ENCODE results near the gene GK. TPM values are rescaled to one million over a fixed set of nuclear protein-coding genes. Genes with fewer than 3 reads are reported as not detected.

The GK gene
- total and polyA plus RNA-seq, 2 of the 8 experiments (the other 6 are each of a cell fraction or from before 2014, with no cell fraction given), result 2.9 to 11.2 TPM

DNA sequence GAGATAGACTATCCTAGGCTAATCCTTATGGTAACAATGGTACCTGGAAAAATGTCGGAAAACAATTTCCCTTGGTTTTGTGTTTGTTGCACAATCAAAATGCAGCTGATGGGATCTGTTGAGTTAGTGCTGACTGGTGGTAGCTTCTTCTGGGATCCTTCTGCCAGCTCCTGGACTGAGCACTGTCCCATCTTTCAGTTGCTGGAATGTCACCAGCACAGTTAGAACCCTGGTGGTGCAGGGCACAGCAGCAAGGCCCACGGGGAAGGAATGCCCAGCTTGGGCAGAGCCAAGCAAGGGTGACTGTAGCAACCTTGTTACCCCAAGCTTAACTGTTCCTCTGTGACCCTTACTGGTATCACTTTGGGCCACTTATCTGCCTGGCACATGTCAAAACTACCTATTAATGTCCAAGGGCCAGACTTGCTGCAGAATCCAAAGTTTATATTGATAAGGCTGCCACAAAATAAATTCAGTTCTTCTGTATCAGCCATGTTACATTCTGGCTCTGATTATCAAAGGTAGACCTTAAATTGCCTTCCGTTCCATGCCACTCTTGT is 53.1 kb downstream of the GK start:
- Histone ChIP-seq H2BK120ac (replicated peaks; ENCODE audit: low read depth, low read length) (no peak overlapping the region), H3K36me3 (ENCODE audit: control insufficient read depth in 2 of 4, insufficient read depth in 4 of 4, low read length in 3 of 4) (no peaks in the 10 kb centered on the region; a peak in 1 of 8 replicates), H2BK12ac (ENCODE audit: low read depth, low read length) (no peak overlapping the region), H2AK5ac (ENCODE audit: low read depth, low read length) (no peak overlapping the region), H4K8ac (ENCODE audit: extremely low read depth, insufficient read depth, low read length) (no peak overlapping the region), H2AFZ (ENCODE audit: low read length) (no peak overlapping the region), H4K91ac (replicated peaks; ENCODE audit: insufficient read length, low read length) (no peak overlapping the region), H3K14ac (ENCODE audit: insufficient read length) (no peak overlapping the region), H3K27me3 (replicated peaks in 1 of 4; ENCODE audit: control insufficient read depth in 3 of 4, extremely low read depth in 1 of 4, insufficient read depth in 3 of 4, low read length in 3 of 4) (no peaks in the 10 kb centered on the region), H3K56ac (replicated peaks; ENCODE audit: insufficient read length, low read depth, low read length) (no peak overlapping the region), H3K4me2 (ENCODE audit: insufficient read depth in 1 of 2, low read depth in 2 of 2, low read length in 2 of 2) (no peak overlapping the region), H2BK15ac (ENCODE audit: low read length) (no peak overlapping the region), H3K27ac (ENCODE audit: low read depth, low read length) (no peak overlapping the region), H3K23me2 (ENCODE audit: low read depth, low read length) (no peaks in the 10 kb centered on the region), H3K23ac (ENCODE audit: insufficient read length) (no peak overlapping the region), H3K79me2 (ENCODE audit: control insufficient read depth in 1 of 2, insufficient read depth in 2 of 2, low read length in 2 of 2) (no peaks in the 10 kb centered on the region), H4K5ac (ENCODE audit: insufficient read length, low read depth, low read length) (no peak overlapping the region), H4K20me1 (replicated peaks in 1 of 2; ENCODE audit: control insufficient read depth in 1 of 2, insufficient read depth in 2 of 2, low read length in 2 of 2) (no peaks in the 10 kb centered on the region), H3K79me1 (ENCODE audit: low read depth, low read length) (no peaks in the 10 kb centered on the region), H3K4ac (replicated peaks; ENCODE audit: insufficient read length, low read depth, low read length) (no peak overlapping the region), H3K4me1 (replicated peaks in 1 of 4; ENCODE audit: control insufficient read depth in 3 of 4, insufficient read depth in 4 of 4, low read length in 3 of 4) (no peaks in the 10 kb centered on the region), H3K18ac (ENCODE audit: extremely low read depth, low read length) (no peak overlapping the region), H3K9ac (replicated peaks in 1 of 4; ENCODE audit: extremely low read depth in 1 of 4, low read depth in 3 of 4, low read length in 3 of 4) (no peak overlapping the region), H2BK5ac (ENCODE audit: low read depth, low read length) (no peak overlapping the region), H3K4me3 (ENCODE audit: extremely low read depth in 1 of 4, insufficient read depth in 2 of 4, low read depth in 3 of 4, low read length in 4 of 4) (no peak overlapping the region), H2BK20ac (ENCODE audit: low read length) (no peak overlapping the region), H3K9me3 (ENCODE audit: insufficient read depth in 2 of 2, low read depth in 1 of 2, low read length in 1 of 2) (no peaks in the 10 kb centered on the region)
- ChIA-PET CTCF (ENCODE audit: partially characterized antibody) (interaction anchor here (0.8 kb wide), 1 partner anchor 73 kb away, joined by 3 read pairs; no protein-coding TSS in a partner anchor), POLR2A (ENCODE audit: partially characterized antibody) (no interaction called here)
- WGBS, 2 experiments (ENCODE audit: extremely low coverage in 1 of 2, insufficient coverage in 1 of 2, insufficient read length in 1 of 2, insufficient replicate concordance in 2 of 2, low coverage in 1 of 2, low lambda C conversion rate in 2 of 2, missing lambda C conversion rate in 1 of 2), result 90% methylated on average over 3 of the region's 3 CpGs; no CpG with 5 or more reads in 1 of the 2 experiments
- FAIRE-seq (no peak), DNase-seq (ENCODE audit: low read depth in 1 of 2, low spot score in 2 of 2) (no peak)
- TF ChIP-seq EP300 (IDR thresholded peaks at IDR 0.05; ENCODE audit: borderline replicate concordance in 1 of 2, low read depth in 2 of 2, low read length in 2 of 2) (no peak), CEBPB (IDR thresholded peaks at IDR 0.05; ENCODE audit: low read depth, low read length) (no peak), SP2 (IDR thresholded peaks at IDR 0.05; ENCODE audit: low read length) (no peak), CTBP2 (IDR thresholded peaks at IDR 0.05; ENCODE audit: borderline replicate concordance, insufficient read depth, insufficient read length, low read length) (no peak), SUZ12 (IDR thresholded peaks at IDR 0.05; ENCODE audit: low read length) (no peak), BACH1 (IDR thresholded peaks at IDR 0.05; ENCODE audit: low read length) (no peak), CHD1 (IDR thresholded peaks at IDR 0.05; ENCODE audit: low read depth, low read length) (no peak), TAF1 (IDR thresholded peaks at IDR 0.05; ENCODE audit: low read depth, low read length) (no peak), EZH2 (IDR thresholded peaks at IDR 0.05; ENCODE audit: low read depth, low read length, severe bottlenecking) (no peak), RXRA (IDR thresholded peaks at IDR 0.05; ENCODE audit: insufficient read depth, low read depth, low read length) (no peak), TEAD4 (IDR thresholded peaks at IDR 0.05; ENCODE audit: low read depth, low read length) (no peak), POLR2AphosphoS5 (IDR thresholded peaks at IDR 0.05; ENCODE audit: low read depth, low read length) (no peak)
- TF ChIP-seq, protein P1, sequence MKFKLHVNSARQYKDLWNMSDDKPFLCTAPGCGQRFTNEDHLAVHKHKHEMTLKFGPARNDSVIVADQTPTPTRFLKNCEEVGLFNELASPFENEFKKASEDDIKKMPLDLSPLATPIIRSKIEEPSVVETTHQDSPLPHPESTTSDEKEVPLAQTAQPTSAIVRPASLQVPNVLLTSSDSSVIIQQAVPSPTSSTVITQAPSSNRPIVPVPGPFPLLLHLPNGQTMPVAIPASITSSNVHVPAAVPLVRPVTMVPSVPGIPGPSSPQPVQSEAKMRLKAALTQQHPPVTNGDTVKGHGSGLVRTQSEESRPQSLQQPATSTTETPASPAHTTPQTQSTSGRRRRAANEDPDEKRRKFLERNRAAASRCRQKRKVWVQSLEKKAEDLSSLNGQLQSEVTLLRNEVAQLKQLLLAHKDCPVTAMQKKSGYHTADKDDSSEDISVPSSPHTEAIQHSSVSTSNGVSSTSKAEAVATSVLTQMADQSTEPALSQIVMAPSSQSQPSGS (IDR thresholded peaks at IDR 0.05; ENCODE audit: low read length), result no peak

Measured in H1 (cell line).